OCI-LY1 (cell line): ENCODE data around the gene ITLN2.
"Not testable (repeated sequence)": the region's sequence is repeated elsewhere in the genome, so short reads cannot be mapped to it uniquely, and the experiment has no call there.

Source experiments
- H2AFZ ChIP-seq: fragments of 200-600 bp; sonication (generic), shearing (Covaris generic); 2 replicates; pipeline ENCODE4 v1.6.0; 2014; ENCODE audit warnings: antibody characterized with exemption, mild to moderate bottlenecking, low read length
- H3F3A ChIP-seq: fragments of 200-600 bp; sonication (generic), shearing (Covaris generic); 2 replicates; pipeline ENCODE4 v1.6.0; 2014; ENCODE audit warnings: mild to moderate bottlenecking, antibody characterized with exemption, low read length, moderate library complexity; ENCODE audit not compliant: insufficient read depth
- H3K27ac ChIP-seq: fragments of 200-600 bp; sonication (generic); 2 replicates; pipeline ENCODE4 v1.5.1; 2014; ENCODE audit warnings: low read length, mixed run types, mild to moderate bottlenecking, low read depth; ENCODE audit not compliant: poor library complexity, severe bottlenecking
- H3K27me3 ChIP-seq: fragments of 200-600 bp; sonication (generic); 2 replicates; pipeline ENCODE4 v1.6.0; 2014; ENCODE audit warnings: antibody characterized with exemption, mild to moderate bottlenecking, low read length, moderate library complexity; ENCODE audit not compliant: insufficient read depth
- H3K36me3 ChIP-seq: fragments of 200-600 bp; sonication (generic); 2 replicates; pipeline ENCODE4 v1.6.1; 2014; ENCODE audit warnings: mild to moderate bottlenecking, antibody characterized with exemption, low read length, moderate library complexity, mixed read lengths; ENCODE audit not compliant: insufficient read depth
- H3K4me1 ChIP-seq: fragments of 200-600 bp; sonication (generic); 2 replicates; pipeline ENCODE4 v1.5.1; 2014; ENCODE audit warnings: mild to moderate bottlenecking, low read length, moderate library complexity; ENCODE audit not compliant: insufficient read depth, severe bottlenecking
- H3K4me2 ChIP-seq: fragments of 200-600 bp; sonication (generic), shearing (Covaris generic); 2 replicates; pipeline ENCODE4 v1.6.1; 2014; ENCODE audit warnings: low read length
- H3K4me3 ChIP-seq: fragments of 200-600 bp; sonication (generic); 2 replicates; pipeline ENCODE4 v1.5.1; 2014; ENCODE audit warnings: low read length, low read depth, mild to moderate bottlenecking, mixed read lengths; ENCODE audit not compliant: poor library complexity, severe bottlenecking
- H3K79me2 ChIP-seq: fragments of 200-600 bp; shearing (Covaris generic); 2 replicates; pipeline ENCODE4 v1.6.1; 2016; ENCODE audit warnings: mixed run types, low read length, mixed read lengths; ENCODE audit not compliant: insufficient read depth
- H3K9ac ChIP-seq: fragments of 200-600 bp; sonication (generic), shearing (Covaris generic); 2 replicates; pipeline ENCODE4 v1.6.1; 2014; ENCODE audit warnings: mild to moderate bottlenecking, low read length, mixed read lengths
- H3K9me2 ChIP-seq: fragments of 200-600 bp; sonication (generic), shearing (Covaris generic); 2 replicates; pipeline ENCODE4 v1.6.1; 2014; ENCODE audit warnings: low read depth, mild to moderate bottlenecking, low read length, mixed read lengths
- H3K9me3 ChIP-seq: fragments of 200-600 bp; shearing (Covaris generic); 2 replicates; pipeline ENCODE4 v1.6.1; 2014; ENCODE audit warnings: low read length, mixed read lengths
- H4K20me1 ChIP-seq: fragments of 200-600 bp; sonication (generic), shearing (Covaris generic); 2 replicates; pipeline ENCODE4 v1.6.0; 2016; ENCODE audit warnings: mild to moderate bottlenecking, low read length; ENCODE audit not compliant: insufficient read depth
- CTCF ChIP-seq: fragments of 200-600 bp; sonication (generic), shearing (Covaris generic); IDR thresholded peaks from 2 replicates; pipeline ENCODE4 v1.5.1; 2017; ENCODE audit warnings: mild to moderate bottlenecking, antibody characterized with exemption, low read length, moderate library complexity, mixed read lengths
- EZH2 ChIP-seq: fragments of 200-600 bp; sonication (generic), shearing (Covaris generic); IDR thresholded peaks from 2 replicates; pipeline ENCODE4 v1.8.0; 2017; ENCODE audit warnings: borderline replicate concordance, mixed run types, mild to moderate bottlenecking, antibody characterized with exemption, low read length, moderate library complexity, mixed read lengths

The ITLN2 gene

GRCh38 chr1:160901768-160902167 lies 52.8 kb downstream of the ITLN2 start:
- Histone ChIP-seq H3K4me3 (no peak overlapping the region), H3K9me3 (no peaks in the 10 kb centered on the region), H3K27ac (no peak overlapping the region), H4K20me1 (no peaks in the 10 kb centered on the region), H3K79me2 (no peaks in the 10 kb centered on the region), H3K4me2 (no peak overlapping the region), H3F3A (no peaks in the 10 kb centered on the region), H3K9ac (no peak overlapping the region), H3K27me3 (no peaks in the 10 kb centered on the region), H3K4me1 (no peaks in the 10 kb centered on the region), H3K9me2 (no peaks in the 10 kb centered on the region), H3K36me3 (no peaks in the 10 kb centered on the region), H2AFZ (no peak overlapping the region)
- TF ChIP-seq CTCF = no peak
- TF ChIP-seq EZH2 = no peak

- not testable (repeated sequence) for H3K79me2 ChIP-seq, H4K20me1 ChIP-seq, H3K9me3 ChIP-seq, H3K27ac ChIP-seq, H3K4me1 ChIP-seq, H3K9ac ChIP-seq, H3F3A ChIP-seq, H3K27me3 ChIP-seq, H3K9me2 ChIP-seq, H2AFZ ChIP-seq, H3K36me3 ChIP-seq, H3K4me3 ChIP-seq, H3K4me2 ChIP-seq
These were observed 53.9 kb downstream of the ITLN2 start for GRCh38 chr1:160900683-160901082.
